ENCODE measurements around the gene GBF1.

- TF ChIP-seq DBP (CRISPR knock-in tag; IDR thresholded peaks at IDR 0.05; ENCODE audit: not compliant biosample characterization) (no peak), CTCF (CRISPR knock-in tag; IDR thresholded peaks at IDR 0.05) (no peak), FOXP4 (CRISPR knock-in tag; IDR thresholded peaks at IDR 0.05) (no peak), ZNF513 (CRISPR knock-in tag; conservative IDR thresholded peaks at IDR 0.05) (no peak), POLR2AphosphoS5 (IDR thresholded peaks at IDR 0.05; ENCODE audit: low read depth, low read length) (no peak)
Measured at GRCh38 chr10:102423372-102423968, 178.1 kb downstream of the GBF1 start.
